ENCODE results near the gene FILIP1L. TPM values are rescaled to one million over a fixed set of nuclear protein-coding genes. Genes with fewer than 3 reads are reported as not detected.

FILIP1L gene
- total RNA-seq, 2 donors from 2014 or later: 97.0 to 112 TPM

DNA sequence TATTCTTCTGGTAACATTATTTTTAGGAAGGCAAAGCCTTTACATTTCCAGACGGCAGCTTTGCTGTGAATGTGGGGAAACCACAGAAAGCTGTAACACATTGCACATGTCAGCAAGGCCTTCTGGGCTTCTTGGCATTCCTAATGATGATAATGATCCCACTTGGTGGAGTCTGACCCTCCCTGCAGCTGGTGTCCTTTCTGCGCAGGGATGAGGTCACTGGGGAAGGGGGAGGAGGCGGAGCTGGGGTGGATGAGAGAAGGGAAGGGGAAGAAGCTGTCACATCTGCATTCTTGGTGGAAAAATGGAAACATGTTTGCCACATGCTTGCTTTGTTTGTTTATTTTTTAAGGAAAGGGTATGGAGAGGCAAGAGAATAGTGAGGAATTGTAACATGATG, 68.6 kb downstream of the FILIP1L start:
- Histone ChIP-seq H3K36me3 (no peaks in the 10 kb centered on the region), H3K4me3 (no peak overlapping the region), H3K9me3 (no peaks in the 10 kb centered on the region), H3K4me1 (peaks cover 0 to 66% of the 10 kb centered on the region in 2 donors), H3K27me3 (no peaks in the 10 kb centered on the region), H3K27ac (peak overlapping the region; percentile 59 to 93)
- peak; percentile 77 for DNase-seq (ENCODE audit: low spot score)
- TF ChIP-seq, protein P1, sequence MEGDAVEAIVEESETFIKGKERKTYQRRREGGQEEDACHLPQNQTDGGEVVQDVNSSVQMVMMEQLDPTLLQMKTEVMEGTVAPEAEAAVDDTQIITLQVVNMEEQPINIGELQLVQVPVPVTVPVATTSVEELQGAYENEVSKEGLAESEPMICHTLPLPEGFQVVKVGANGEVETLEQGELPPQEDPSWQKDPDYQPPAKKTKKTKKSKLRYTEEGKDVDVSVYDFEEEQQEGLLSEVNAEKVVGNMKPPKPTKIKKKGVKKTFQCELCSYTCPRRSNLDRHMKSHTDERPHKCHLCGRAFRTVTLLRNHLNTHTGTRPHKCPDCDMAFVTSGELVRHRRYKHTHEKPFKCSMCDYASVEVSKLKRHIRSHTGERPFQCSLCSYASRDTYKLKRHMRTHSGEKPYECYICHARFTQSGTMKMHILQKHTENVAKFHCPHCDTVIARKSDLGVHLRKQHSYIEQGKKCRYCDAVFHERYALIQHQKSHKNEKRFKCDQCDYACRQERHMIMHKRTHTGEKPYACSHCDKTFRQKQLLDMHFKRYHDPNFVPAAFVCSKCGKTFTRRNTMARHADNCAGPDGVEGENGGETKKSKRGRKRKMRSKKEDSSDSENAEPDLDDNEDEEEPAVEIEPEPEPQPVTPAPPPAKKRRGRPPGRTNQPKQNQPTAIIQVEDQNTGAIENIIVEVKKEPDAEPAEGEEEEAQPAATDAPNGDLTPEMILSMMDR (IDR thresholded peaks at IDR 0.05): no peak

DNA sequence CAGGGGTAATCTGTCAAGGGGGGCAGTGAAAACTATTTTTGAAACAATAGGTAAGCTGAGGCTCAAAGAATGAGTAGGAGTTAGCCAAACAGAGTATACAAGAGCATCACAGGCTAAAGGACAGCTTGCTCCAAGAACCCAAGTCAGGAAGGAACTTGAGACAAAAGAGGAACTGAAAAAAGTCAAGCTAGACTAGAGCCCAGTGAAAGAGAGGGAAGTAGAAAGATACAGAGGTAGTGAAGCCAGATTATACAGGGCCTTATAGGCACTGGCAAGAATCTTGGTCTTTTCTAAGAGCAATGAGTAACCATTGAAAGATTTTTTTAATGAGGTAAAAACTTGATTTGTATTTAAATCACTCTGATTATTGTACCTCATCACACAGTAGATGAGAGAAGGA, 69.9 kb downstream of the FILIP1L start:
- Histone ChIP-seq H3K9me3 (no peaks in the 10 kb centered on the region), H3K36me3 (no peaks in the 10 kb centered on the region), H3K4me1 (peaks cover 0 to 75% of the 10 kb centered on the region in 2 donors), H3K27ac (peak overlapping the region; percentile 59 to 93), H3K4me3 (no peak overlapping the region), H3K27me3 (no peaks in the 10 kb centered on the region)
- no peak for DNase-seq (ENCODE audit: low spot score)
- TF ChIP-seq, protein P1 (IDR thresholded peaks at IDR 0.05): no peak

DNA sequence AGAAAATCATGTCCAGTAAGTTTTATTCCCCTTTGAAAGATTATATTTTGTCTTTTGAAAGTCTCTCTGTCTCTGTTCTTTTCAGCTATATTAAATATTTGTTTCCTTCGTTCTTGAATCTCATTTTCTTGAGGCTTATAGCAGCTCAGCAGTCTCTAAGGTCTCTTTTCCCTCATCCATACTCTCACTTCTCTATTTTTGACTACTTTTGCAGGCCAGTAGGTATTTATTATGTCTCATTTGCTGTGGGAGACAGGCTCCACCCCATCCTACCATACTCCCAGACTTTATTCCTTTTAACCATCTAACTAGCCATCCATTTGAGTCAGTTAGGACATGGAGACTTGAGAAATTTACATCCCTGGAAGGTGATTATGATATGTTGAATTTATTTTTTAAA, 71.0 kb downstream of the FILIP1L start:
- H3K4me1 ChIP-seq: peaks cover 0 to 80% of the 10 kb centered on the region in 2 donors
- TF ChIP-seq, protein P1 (IDR thresholded peaks at IDR 0.05): no peak
- H3K36me3 ChIP-seq: no peaks in the 10 kb centered on the region
- H3K4me3 ChIP-seq: no peak overlapping the region
- no peaks in the 10 kb centered on the region for H3K9me3 ChIP-seq
- peak overlapping the region; percentile 88 to 93 for H3K27ac ChIP-seq
- H3K27me3 ChIP-seq: no peaks in the 10 kb centered on the region
- no peak for DNase-seq (ENCODE audit: low spot score)

DNA sequence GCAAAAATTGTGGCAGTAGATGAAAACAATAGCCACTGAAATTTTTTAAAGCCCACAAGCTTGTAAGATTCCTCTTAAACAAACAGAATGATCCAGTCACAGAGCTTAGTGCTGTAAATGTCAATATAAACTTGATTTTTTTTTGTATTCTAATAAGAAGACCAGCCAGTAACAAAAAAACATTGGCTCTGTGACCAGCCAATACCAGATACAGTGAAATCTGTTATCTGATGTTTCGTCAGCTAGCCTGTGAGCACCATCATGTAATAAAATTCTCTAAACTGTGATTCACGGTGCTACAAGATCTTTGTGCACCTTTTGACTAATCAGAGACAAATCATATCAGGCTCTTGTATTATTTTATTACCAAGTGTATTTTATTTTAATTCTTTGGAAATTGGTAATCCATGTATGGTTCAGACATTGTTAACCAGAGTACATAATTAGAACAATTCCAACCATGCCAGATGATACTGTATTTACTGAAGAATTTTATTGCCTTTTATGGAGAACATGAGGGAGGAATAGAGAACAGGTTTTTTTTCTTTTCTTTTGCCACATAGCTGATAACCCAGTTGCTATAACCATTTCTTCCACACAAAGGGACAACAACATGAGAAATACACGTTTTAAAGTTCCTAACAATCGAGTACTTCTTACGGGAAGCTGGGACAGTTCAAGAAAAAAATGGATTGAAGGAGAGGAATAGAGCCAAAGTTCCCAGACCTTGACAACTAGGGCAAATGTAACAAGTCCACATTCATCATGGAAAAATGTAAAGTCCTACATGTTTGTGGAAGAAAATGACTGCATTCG, 71.9 kb downstream of the FILIP1L start:
- peak overlapping the region; percentile 88 to 93 for H3K27ac ChIP-seq
- H3K4me3 ChIP-seq: no peak overlapping the region
- no peaks in the 10 kb centered on the region for H3K9me3 ChIP-seq
- TF ChIP-seq, protein P1 (IDR thresholded peaks at IDR 0.05): no peak
- no peak for DNase-seq (ENCODE audit: low spot score)
- H3K27me3 ChIP-seq: no peaks in the 10 kb centered on the region
- peaks cover 0 to 72% of the 10 kb centered on the region in 2 donors for H3K4me1 ChIP-seq
- H3K36me3 ChIP-seq: no peaks in the 10 kb centered on the region

DNA sequence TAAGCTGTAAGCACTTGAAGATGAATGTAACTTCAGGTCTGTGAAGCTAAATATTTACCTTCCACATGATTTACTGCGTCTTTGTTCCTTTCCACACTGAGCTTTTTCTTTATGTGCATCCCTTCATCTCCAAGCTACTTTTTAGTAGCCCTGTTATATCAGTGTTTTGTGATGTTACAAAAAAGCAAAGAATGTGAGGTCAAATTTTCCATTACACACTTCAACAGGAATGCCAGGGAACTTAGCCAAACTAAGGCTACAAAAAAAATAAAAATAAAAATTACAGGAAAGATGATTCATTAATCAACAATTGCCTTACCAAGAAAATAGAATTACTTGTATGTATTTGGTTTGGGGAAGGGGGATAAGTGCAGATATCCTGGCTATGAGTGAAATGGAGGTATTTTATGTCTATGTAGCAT, 73.0 kb downstream of the FILIP1L start:
- Histone ChIP-seq H3K27me3 (no peaks in the 10 kb centered on the region), H3K4me3 (no peak overlapping the region), H3K9me3 (no peaks in the 10 kb centered on the region), H3K27ac (peak overlapping the region; percentile 88 to 93), H3K4me1 (peaks cover 0 to 64% of the 10 kb centered on the region in 2 donors), H3K36me3 (no peaks in the 10 kb centered on the region)
- TF ChIP-seq, protein P1 (IDR thresholded peaks at IDR 0.05): no peak
- DNase-seq (ENCODE audit: low spot score): no peak

Data from right atrium auricular region (tissue), 2 donors.